BE2C (cell line): ENCODE results near the gene SBSN.

ENCODE experiments used
- DNase-seq: peaks from one replicate; pipeline ENCODE4 v3.0.0-alpha.2; 2020
- H3K27me3 ChIP-seq: fragments of 250-450 bp; sonication (Bioruptor Pico); 2 replicates; pipeline ENCODE4 v1.5.1; 2020; ENCODE audit warnings: mild to moderate bottlenecking
- H3K36me3 ChIP-seq: fragments of 250-450 bp; sonication (Bioruptor Pico); 2 replicates; pipeline ENCODE4 v1.5.1; 2020; ENCODE audit warnings: mild to moderate bottlenecking
- H3K4me1 ChIP-seq: fragments of 250-450 bp; sonication (Bioruptor Pico); 2 replicates; pipeline ENCODE4 v1.5.1; 2020
- H3K4me3 ChIP-seq: 2 replicates; pipeline ENCODE4 v1.5.1; 2011; ENCODE audit warnings: low read depth, low read length
- H3K9me3 ChIP-seq: fragments of 250-450 bp; sonication (Bioruptor Pico); 2 replicates; pipeline ENCODE4 v1.5.1; 2020
- TF ChIP-seq, protein P1 (sequence below): IDR thresholded peaks from 2 replicates; pipeline ENCODE4 v1.5.1; 2012; ENCODE audit warnings: mild to moderate bottlenecking, low read depth, low read length

Gene SBSN

DNA sequence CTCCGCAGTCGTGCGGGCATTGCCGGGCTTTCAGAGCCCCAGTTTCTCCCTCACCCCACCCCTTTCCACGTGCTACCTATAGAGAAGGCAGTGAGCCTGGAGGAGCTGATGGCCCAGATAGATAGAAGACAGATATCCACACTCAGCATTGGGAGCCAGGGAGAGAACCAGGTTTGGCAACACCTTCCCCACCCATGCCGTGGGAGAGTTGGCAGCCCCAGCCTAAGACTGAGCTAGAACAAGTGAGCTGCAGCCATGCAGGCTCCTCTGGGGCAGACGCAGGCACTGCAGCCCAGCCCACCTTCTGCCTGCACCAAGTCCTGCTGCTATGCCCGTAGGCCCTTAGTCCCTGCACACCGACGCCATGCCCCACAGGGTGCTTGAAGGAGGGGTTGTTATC lies 27.5 kb downstream of the SBSN start:
- TF ChIP-seq, protein P1, sequence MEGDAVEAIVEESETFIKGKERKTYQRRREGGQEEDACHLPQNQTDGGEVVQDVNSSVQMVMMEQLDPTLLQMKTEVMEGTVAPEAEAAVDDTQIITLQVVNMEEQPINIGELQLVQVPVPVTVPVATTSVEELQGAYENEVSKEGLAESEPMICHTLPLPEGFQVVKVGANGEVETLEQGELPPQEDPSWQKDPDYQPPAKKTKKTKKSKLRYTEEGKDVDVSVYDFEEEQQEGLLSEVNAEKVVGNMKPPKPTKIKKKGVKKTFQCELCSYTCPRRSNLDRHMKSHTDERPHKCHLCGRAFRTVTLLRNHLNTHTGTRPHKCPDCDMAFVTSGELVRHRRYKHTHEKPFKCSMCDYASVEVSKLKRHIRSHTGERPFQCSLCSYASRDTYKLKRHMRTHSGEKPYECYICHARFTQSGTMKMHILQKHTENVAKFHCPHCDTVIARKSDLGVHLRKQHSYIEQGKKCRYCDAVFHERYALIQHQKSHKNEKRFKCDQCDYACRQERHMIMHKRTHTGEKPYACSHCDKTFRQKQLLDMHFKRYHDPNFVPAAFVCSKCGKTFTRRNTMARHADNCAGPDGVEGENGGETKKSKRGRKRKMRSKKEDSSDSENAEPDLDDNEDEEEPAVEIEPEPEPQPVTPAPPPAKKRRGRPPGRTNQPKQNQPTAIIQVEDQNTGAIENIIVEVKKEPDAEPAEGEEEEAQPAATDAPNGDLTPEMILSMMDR: no peak
- DNase-seq: no peak
- Histone ChIP-seq H3K9me3 (no peaks in the 10 kb centered on the region), H3K36me3 (no peaks in the 10 kb centered on the region), H3K27me3 (peaks cover 16% of the 10 kb centered on the region), H3K4me3 (no peak overlapping the region), H3K4me1 (peaks cover under 1% of the 10 kb centered on the region; the same call in 1 of the 2 replicates)

DNA sequence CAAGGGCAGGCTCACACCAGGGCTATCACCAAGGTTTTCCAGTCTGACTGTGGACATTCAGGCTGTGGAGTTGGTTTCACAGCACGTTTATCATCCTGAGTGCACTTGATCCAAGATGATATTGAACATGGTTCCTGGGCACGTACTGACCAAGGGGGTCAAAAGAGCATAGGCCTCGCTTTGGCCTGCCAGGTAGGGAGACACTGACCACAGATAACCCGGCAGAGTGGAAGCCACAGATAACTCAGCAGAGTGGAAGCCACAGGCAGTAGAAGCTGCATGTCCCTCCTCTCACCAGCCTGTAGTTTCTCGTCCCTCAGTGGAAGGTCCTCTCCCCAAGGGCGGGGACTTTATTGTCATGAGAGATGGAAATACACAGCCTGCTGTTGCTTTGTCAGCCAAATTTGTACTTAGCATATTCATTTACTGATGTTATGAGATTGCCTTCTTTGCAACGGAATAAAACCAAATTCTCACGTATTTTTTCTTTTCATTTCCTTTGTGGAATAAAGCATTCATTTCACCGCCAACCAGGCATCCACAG lies 29.1 kb downstream of the SBSN start:
- Histone ChIP-seq H3K4me3 (no peak overlapping the region), H3K9me3 (no peaks in the 10 kb centered on the region), H3K4me1 (peaks cover 3% of the 10 kb centered on the region; the same call in 1 of the 2 replicates), H3K27me3 (peaks cover 6% of the 10 kb centered on the region; the same call in 1 of the 2 replicates), H3K36me3 (no peaks in the 10 kb centered on the region)
- TF ChIP-seq, protein P1: no peak
- DNase-seq: no peak

DNA sequence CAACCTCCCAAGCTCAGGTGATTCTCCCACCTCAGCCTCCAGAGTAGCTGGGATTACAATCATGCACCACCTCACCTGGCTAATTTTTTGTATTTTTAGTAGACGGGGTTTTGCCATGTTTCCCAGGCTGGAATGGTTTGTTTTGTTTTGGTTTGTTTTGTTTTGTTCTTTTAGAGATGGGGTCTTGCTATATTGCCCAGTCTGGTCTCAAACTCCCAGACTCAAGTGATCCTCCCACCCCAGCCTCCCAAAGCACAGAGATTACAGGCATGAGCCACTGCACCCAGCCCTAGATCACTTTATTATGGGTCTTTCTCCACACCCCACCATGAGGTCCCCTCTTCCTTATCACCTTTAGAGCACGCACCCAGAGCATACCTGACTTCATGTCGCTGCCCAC lies 29.9 kb downstream of the SBSN start:
- no peak for DNase-seq
- TF ChIP-seq, protein P1: no peak
- Histone ChIP-seq H3K9me3 (no peaks in the 10 kb centered on the region), H3K4me3 (no peak overlapping the region), H3K27me3 (no peaks in the 10 kb centered on the region), H3K36me3 (no peaks in the 10 kb centered on the region), H3K4me1 (peaks cover 3% of the 10 kb centered on the region; the same call in 1 of the 2 replicates)

- H3K4me1 ChIP-seq: peaks cover 3% of the 10 kb centered on the region; the same call in 1 of the 2 replicates
- no peak for DNase-seq
- H3K9me3 ChIP-seq: no peaks in the 10 kb centered on the region
- H3K4me3 ChIP-seq: no peak overlapping the region
- H3K27me3 ChIP-seq: no peaks in the 10 kb centered on the region
- no peaks in the 10 kb centered on the region for H3K36me3 ChIP-seq
- TF ChIP-seq, protein P1: no peak
These were observed 30.7 kb downstream of the SBSN start for GRCh38 chr19:35497406-35497805.

GRCh38 chr19:35495107-35496064 lies 32.7 kb downstream of the SBSN start:
- DNase-seq: peak; percentile 77
- no peaks in the 10 kb centered on the region for H3K9me3 ChIP-seq
- TF ChIP-seq, protein P1: peak; percentile 95
- H3K27me3 ChIP-seq: no peaks in the 10 kb centered on the region
- H3K4me1 ChIP-seq: peaks cover 3% of the 10 kb centered on the region; the same call in 1 of the 2 replicates
- H3K4me3 ChIP-seq: peak overlapping the region; percentile 32
- H3K36me3 ChIP-seq: no peaks in the 10 kb centered on the region
